Measurements from ENCODE around the gene NTNG1. TPM values are rescaled to one million over a fixed set of nuclear protein-coding genes. Genes with fewer than 3 reads are reported as not detected.

NTNG1 gene
- total and polyA plus RNA-seq, 2 of the 8 experiments (the other 6 are each of a cell fraction or from before 2014, with no cell fraction given): 1.2 to 4.1 TPM

GRCh38 chr1:107315652-107316051, 174.8 kb downstream of the NTNG1 start (continued):
- TF ChIP-seq HDAC2 (IDR thresholded peaks at IDR 0.05; ENCODE audit: borderline replicate concordance in 1 of 2, low read depth in 2 of 2, low read length in 2 of 2) (no peak), YY1 (IDR thresholded peaks at IDR 0.05; ENCODE audit: low read depth, low read length) (no peak), BCL11A (IDR thresholded peaks at IDR 0.05; ENCODE audit: low read depth in 2 of 2, low read length in 2 of 2) (no peak), ZNF274 (IDR thresholded peaks at IDR 0.05; ENCODE audit: borderline replicate concordance, extremely low read depth, low read length) (no peak), CBX5 (IDR thresholded peaks at IDR 0.05; ENCODE audit: low read depth, low read length) (no peak), CEBPB (IDR thresholded peaks at IDR 0.05; ENCODE audit: low read depth, low read length) (no peak)
